ENCODE data around the gene C14orf93. TPM values are rescaled to one million over a fixed set of nuclear protein-coding genes. Genes with fewer than 3 reads are reported as not detected.
A peak's percentile ranks its signal among the peaks of the same experiment; 100 is the strongest.

Gene C14orf93
- total RNA-seq, 1 experiment from 2014 or later = 8.2 TPM

DNA sequence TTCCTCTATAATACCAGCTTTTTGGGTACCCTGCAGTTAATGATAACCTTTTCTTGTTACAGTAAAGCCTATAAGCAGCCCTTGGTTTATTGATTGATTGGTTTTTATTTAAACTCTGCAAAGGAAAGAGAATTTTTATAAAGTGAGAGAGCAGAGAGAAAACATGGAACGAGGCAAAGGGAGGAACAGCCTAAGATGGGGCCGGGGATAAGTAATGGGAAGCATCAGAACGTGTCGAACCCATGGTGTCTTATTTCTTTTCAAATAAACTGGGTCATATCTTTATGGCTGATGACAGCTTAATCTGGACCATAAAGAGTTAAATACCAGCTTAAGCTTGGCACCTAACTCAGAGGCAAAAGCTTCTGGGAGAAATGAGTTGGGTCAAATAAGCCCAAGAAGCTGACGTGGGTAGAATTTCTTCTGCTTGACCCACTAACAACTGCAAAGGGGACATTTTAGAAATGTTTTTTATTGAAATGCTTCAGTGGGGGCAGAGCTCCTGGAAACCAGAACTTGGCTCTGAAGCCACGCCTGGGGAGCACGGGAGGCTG, 12.0 kb upstream of the C14orf93 start:
- H3K9me3 ChIP-seq (ENCODE audit: control insufficient read depth, low read depth, low read length) = no peaks in the 10 kb centered on the region
- Mint-ChIP-seq H3K4me1 (peaks cover 37 to 39% of the 10 kb centered on the region in 2 experiments), H3K27me3 (ENCODE audit: low read depth) (no peaks in the 10 kb centered on the region), H3K9me3 (no peaks in the 10 kb centered on the region), H3K27ac (peak overlapping the region in 1 of 3 experiments; percentile 25; a peak in 1 of 7 replicates), H3K4me3 (no peak overlapping the region), H3K36me3 (ENCODE audit: insufficient read depth in 1 of 3, low read depth in 3 of 3) (peaks cover 19 to 21% (median 21%) of the 10 kb centered on the region in 3 experiments; a peak in 6 of 7 replicates)
- H4K20me1 ChIP-seq (ENCODE audit: control insufficient read depth, insufficient read depth, insufficient read length) = no peaks in the 10 kb centered on the region
- no peak overlapping the region for H3K9ac ChIP-seq (ENCODE audit: extremely low read depth, insufficient read length, low read length)
- TF ChIP-seq, protein P1, sequence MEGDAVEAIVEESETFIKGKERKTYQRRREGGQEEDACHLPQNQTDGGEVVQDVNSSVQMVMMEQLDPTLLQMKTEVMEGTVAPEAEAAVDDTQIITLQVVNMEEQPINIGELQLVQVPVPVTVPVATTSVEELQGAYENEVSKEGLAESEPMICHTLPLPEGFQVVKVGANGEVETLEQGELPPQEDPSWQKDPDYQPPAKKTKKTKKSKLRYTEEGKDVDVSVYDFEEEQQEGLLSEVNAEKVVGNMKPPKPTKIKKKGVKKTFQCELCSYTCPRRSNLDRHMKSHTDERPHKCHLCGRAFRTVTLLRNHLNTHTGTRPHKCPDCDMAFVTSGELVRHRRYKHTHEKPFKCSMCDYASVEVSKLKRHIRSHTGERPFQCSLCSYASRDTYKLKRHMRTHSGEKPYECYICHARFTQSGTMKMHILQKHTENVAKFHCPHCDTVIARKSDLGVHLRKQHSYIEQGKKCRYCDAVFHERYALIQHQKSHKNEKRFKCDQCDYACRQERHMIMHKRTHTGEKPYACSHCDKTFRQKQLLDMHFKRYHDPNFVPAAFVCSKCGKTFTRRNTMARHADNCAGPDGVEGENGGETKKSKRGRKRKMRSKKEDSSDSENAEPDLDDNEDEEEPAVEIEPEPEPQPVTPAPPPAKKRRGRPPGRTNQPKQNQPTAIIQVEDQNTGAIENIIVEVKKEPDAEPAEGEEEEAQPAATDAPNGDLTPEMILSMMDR (conservative IDR thresholded peaks at IDR 0.05) = no peak
- H4K8ac ChIP-seq (replicated peaks; ENCODE audit: insufficient read length, low read depth, low read length) = no peak overlapping the region
- H2BK5ac ChIP-seq (ENCODE audit: insufficient read length, low read length) = no peak overlapping the region
- H3K79me1 ChIP-seq (ENCODE audit: insufficient read depth, low read depth, low read length, poor library complexity, severe bottlenecking) = no peaks in the 10 kb centered on the region
- WGBS (ENCODE audit: extremely low coverage, insufficient read length, low lambda C conversion rate) = no CpG with 5 or more reads among the region's 7 CpGs
- H3K4ac ChIP-seq (ENCODE audit: low read depth, low read length) = no peak overlapping the region
- no peaks in the 10 kb centered on the region for H3K27me3 ChIP-seq (ENCODE audit: insufficient read depth, low read length)
- no peak overlapping the region for H3K56ac ChIP-seq (ENCODE audit: insufficient read length, low read depth, low read length)
- H2BK120ac ChIP-seq (ENCODE audit: low read depth, low read length, poor library complexity, severe bottlenecking) = no peak overlapping the region
- H2BK12ac ChIP-seq (ENCODE audit: insufficient read length, low read depth, low read length) = no peak overlapping the region
- no peak overlapping the region for H2BK20ac ChIP-seq (ENCODE audit: low read depth, low read length, poor library complexity, severe bottlenecking)
- no peak overlapping the region for H4K5ac ChIP-seq (ENCODE audit: insufficient read length, low read depth, low read length)
- H3K4me1 ChIP-seq (ENCODE audit: insufficient read depth, low read length) = no peaks in the 10 kb centered on the region
- H3K14ac ChIP-seq (ENCODE audit: insufficient read depth, low read length) = no peak overlapping the region; the same call in 1 of the 2 replicates
- DNase-seq = no peak
- no peak overlapping the region for H4K91ac ChIP-seq (ENCODE audit: insufficient read length, low read depth, low read length)
- no peak overlapping the region for H3K27ac ChIP-seq (ENCODE audit: insufficient read length, low read depth, low read length)
- H3K18ac ChIP-seq (ENCODE audit: insufficient read length, low read depth, low read length) = no peak overlapping the region
- no peak overlapping the region for H2BK15ac ChIP-seq (ENCODE audit: low read depth, low read length)
- no peak overlapping the region for H3T11ph ChIP-seq (ENCODE audit: low read length)
- no peak overlapping the region for H3K23ac ChIP-seq (ENCODE audit: insufficient read length, low read depth, low read length)
- no peak overlapping the region for H3K4me2 ChIP-seq (ENCODE audit: insufficient read depth, insufficient read length, low read length)
- H2AFZ ChIP-seq (ENCODE audit: low read length) = no peak overlapping the region
- H3K79me2 ChIP-seq (ENCODE audit: insufficient read depth, low read length) = no peaks in the 10 kb centered on the region
- H3K23me2 ChIP-seq (ENCODE audit: insufficient read length, low read depth, low read length, poor library complexity, severe bottlenecking) = no peaks in the 10 kb centered on the region
- H2AK5ac ChIP-seq (ENCODE audit: insufficient read length, low read length) = no peak overlapping the region

All from H9 (cell line).